ENCODE measurements around the gene IL23R. TPM values are rescaled to one million over a fixed set of nuclear protein-coding genes. Genes with fewer than 3 reads are reported as not detected.

The IL23R gene
- total RNA-seq, 1 experiment from 2014 or later, result not detected

- in situ Hi-C loops (cut with HindIII; ENCODE audit: low pct_unique_long_range_greater_than_20kb, low sequenced_read_pairs), result no loop called here
- H3K36me3 ChIP-seq (ENCODE audit: control insufficient read depth, insufficient read depth, low read length), result no peaks in the 10 kb centered on the region
These were observed 104.3 kb downstream of the IL23R start for GRCh38 chr1:67270541-67270940.

GRCh38 chr1:67273591-67273990 lies 107.3 kb downstream of the IL23R start:
- POLR2A ChIA-PET, result no interaction called here
- DNase-seq (ENCODE audit: low read depth, low spot score) (no peak), ATAC-seq (no peak)
- in situ Hi-C loops (cut with HindIII; ENCODE audit: low pct_unique_long_range_greater_than_20kb, low sequenced_read_pairs) (no loop called here), intact Hi-C loops (cut with micrococcal nuclease; ENCODE audit: unreplicated experiment) (loop anchor here (10.0 kb wide), 1 partner anchor 59 kb away; no protein-coding TSS in a partner anchor)
- H3K4me1 ChIP-seq (ENCODE audit: control insufficient read depth, insufficient read depth, low read length), result no peaks in the 10 kb centered on the region
- CTCF ChIA-PET, result no interaction called here
- no peak for TF ChIP-seq POLR2AphosphoS5 (IDR thresholded peaks at IDR 0.05; ENCODE audit: low read depth, low read length)
- TF ChIP-seq CTCF (IDR thresholded peaks at IDR 0.05), result no peak
- TF ChIP-seq, protein P1, sequence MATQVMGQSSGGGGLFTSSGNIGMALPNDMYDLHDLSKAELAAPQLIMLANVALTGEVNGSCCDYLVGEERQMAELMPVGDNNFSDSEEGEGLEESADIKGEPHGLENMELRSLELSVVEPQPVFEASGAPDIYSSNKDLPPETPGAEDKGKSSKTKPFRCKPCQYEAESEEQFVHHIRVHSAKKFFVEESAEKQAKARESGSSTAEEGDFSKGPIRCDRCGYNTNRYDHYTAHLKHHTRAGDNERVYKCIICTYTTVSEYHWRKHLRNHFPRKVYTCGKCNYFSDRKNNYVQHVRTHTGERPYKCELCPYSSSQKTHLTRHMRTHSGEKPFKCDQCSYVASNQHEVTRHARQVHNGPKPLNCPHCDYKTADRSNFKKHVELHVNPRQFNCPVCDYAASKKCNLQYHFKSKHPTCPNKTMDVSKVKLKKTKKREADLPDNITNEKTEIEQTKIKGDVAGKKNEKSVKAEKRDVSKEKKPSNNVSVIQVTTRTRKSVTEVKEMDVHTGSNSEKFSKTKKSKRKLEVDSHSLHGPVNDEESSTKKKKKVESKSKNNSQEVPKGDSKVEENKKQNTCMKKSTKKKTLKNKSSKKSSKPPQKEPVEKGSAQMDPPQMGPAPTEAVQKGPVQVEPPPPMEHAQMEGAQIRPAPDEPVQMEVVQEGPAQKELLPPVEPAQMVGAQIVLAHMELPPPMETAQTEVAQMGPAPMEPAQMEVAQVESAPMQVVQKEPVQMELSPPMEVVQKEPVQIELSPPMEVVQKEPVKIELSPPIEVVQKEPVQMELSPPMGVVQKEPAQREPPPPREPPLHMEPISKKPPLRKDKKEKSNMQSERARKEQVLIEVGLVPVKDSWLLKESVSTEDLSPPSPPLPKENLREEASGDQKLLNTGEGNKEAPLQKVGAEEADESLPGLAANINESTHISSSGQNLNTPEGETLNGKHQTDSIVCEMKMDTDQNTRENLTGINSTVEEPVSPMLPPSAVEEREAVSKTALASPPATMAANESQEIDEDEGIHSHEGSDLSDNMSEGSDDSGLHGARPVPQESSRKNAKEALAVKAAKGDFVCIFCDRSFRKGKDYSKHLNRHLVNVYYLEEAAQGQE (IDR thresholded peaks at IDR 0.05; ENCODE audit: insufficient read depth in 1 of 2, low read depth in 2 of 2, low read length in 1 of 2), result no peak
- TF ChIP-seq TCF7L2 (IDR thresholded peaks at IDR 0.05; ENCODE audit: low read depth, low read length), result no peak
- TF ChIP-seq SIN3A (IDR thresholded peaks at IDR 0.05; ENCODE audit: borderline replicate concordance, insufficient read depth, low read depth, low read length), result no peak
- H3K9me3 ChIP-seq (ENCODE audit: control insufficient read depth, insufficient read depth, low read depth, low read length), result no peaks in the 10 kb centered on the region
- H3K36me3 ChIP-seq (ENCODE audit: control insufficient read depth, insufficient read depth, low read length), result no peaks in the 10 kb centered on the region
- no peaks in the 10 kb centered on the region for H3K27me3 ChIP-seq (ENCODE audit: control insufficient read depth, insufficient read depth, low read length)
- no peak overlapping the region for H3K27ac ChIP-seq (ENCODE audit: low read length)
- BruUV-seq (replicated peaks), result no TSS peak
- no peak overlapping the region for H3K4me3 ChIP-seq (ENCODE audit: low read depth in 2 of 2, low read length in 2 of 2)

More at GRCh38 chr1:67270541-67270940, 104.3 kb downstream of the IL23R start:
- no peaks in the 10 kb centered on the region for H3K9me3 ChIP-seq (ENCODE audit: control insufficient read depth, insufficient read depth, low read depth, low read length)
- H3K27me3 ChIP-seq (ENCODE audit: control insufficient read depth, insufficient read depth, low read length), result no peaks in the 10 kb centered on the region
- no peak overlapping the region for H3K27ac ChIP-seq (ENCODE audit: low read length)
- DNase-seq (ENCODE audit: low read depth, low spot score) (no peak), ATAC-seq (no peak)
- intact Hi-C loops (cut with micrococcal nuclease; ENCODE audit: unreplicated experiment), result loop anchor here (10.0 kb wide), 1 partner anchor 56 kb away; no protein-coding TSS in a partner anchor
- H3K4me3 ChIP-seq (ENCODE audit: low read depth in 2 of 2, low read length in 2 of 2), result no peak overlapping the region
- TF ChIP-seq CTCF (IDR thresholded peaks at IDR 0.05) (no peak), TCF7L2 (IDR thresholded peaks at IDR 0.05; ENCODE audit: low read depth, low read length) (no peak), SIN3A (IDR thresholded peaks at IDR 0.05; ENCODE audit: borderline replicate concordance, insufficient read depth, low read depth, low read length) (no peak)
- TF ChIP-seq, protein P1 (IDR thresholded peaks at IDR 0.05; ENCODE audit: insufficient read depth in 1 of 2, low read depth in 2 of 2, low read length in 1 of 2), result no peak
- BruUV-seq (replicated peaks), result no TSS peak
- POLR2A ChIA-PET, result no interaction called here
- CTCF ChIA-PET, result no interaction called here
- H3K4me1 ChIP-seq (ENCODE audit: control insufficient read depth, insufficient read depth, low read length), result no peaks in the 10 kb centered on the region
